ENCODE data around the gene SIGLEC8.
"Not testable (repeated sequence)": the region's sequence is repeated elsewhere in the genome, so short reads cannot be mapped to it uniquely, and the experiment has no call there.

Gene SIGLEC8

GRCh38 chr19:51458051-51458645 lies at the start of gene SIGLEC8:
SIGLEC8 (minus strand) TSS chr19:51458454; CDS start chr19:51458387, 67 bp downstream.
- DNase-seq: no peak

GRCh38 chr19:51507640-51508058 lies 49.4 kb upstream of the SIGLEC8 start:
- no peak for DNase-seq

- no peak for DNase-seq
Observed at GRCh38 chr19:51507192-51507591, 48.9 kb upstream of the SIGLEC8 start.

GRCh38 chr19:51505904-51506303 lies 47.6 kb upstream of the SIGLEC8 start:
- no peak for DNase-seq

- no peak for DNase-seq
Observed at GRCh38 chr19:51503896-51504295, 45.6 kb upstream of the SIGLEC8 start.

GRCh38 chr19:51503286-51503817 lies 45.1 kb upstream of the SIGLEC8 start:
- DNase-seq: no peak

- no peak for DNase-seq
Observed at GRCh38 chr19:51501594-51502263, 43.5 kb upstream of the SIGLEC8 start, which contains the start of gene SIGLEC12. SIGLEC12 (minus strand) TSS chr19:51501800; CDS start chr19:51501733, 67 bp downstream.

- not testable (repeated sequence) for DNase-seq
Observed at GRCh38 chr19:51500931-51501330, 42.7 kb upstream of the SIGLEC8 start.

GRCh38 chr19:51497666-51498065 lies 39.4 kb upstream of the SIGLEC8 start:
- DNase-seq: no peak

- no peak for DNase-seq
Observed at GRCh38 chr19:51493776-51494175, 35.5 kb upstream of the SIGLEC8 start.

- no peak for DNase-seq
Observed at GRCh38 chr19:51491586-51491985, 33.3 kb upstream of the SIGLEC8 start.

GRCh38 chr19:51490676-51491075 lies 32.4 kb upstream of the SIGLEC8 start:
- no peak for DNase-seq

GRCh38 chr19:51489113-51489512 lies 30.9 kb upstream of the SIGLEC8 start:
- no peak for DNase-seq

GRCh38 chr19:51488491-51488890 lies 30.2 kb upstream of the SIGLEC8 start:
- no peak for DNase-seq

GRCh38 chr19:51485960-51486660 lies 27.9 kb upstream of the SIGLEC8 start:
- no peak for DNase-seq

- DNase-seq: no peak
Observed at GRCh38 chr19:51480590-51480989, 22.3 kb upstream of the SIGLEC8 start.

GRCh38 chr19:51479531-51480331 lies 21.5 kb upstream of the SIGLEC8 start:
- DNase-seq: no peak

GRCh38 chr19:51478381-51479234 lies 20.4 kb upstream of the SIGLEC8 start, which contains the start of gene CEACAM18:
CEACAM18 (plus strand) TSS chr19:51478539.
- no peak for DNase-seq

GRCh38 chr19:51477344-51477743 lies 19.1 kb upstream of the SIGLEC8 start:
- no peak for DNase-seq

GRCh38 chr19:51476164-51476563 lies 17.9 kb upstream of the SIGLEC8 start:
- no peak for DNase-seq

- no peak for DNase-seq
Observed at GRCh38 chr19:51473009-51473707, 14.9 kb upstream of the SIGLEC8 start.

Measured in GOT3 (cell line).